K562 (cell line): ENCODE data around the gene SLC12A3. TPM values are rescaled to one million over a fixed set of nuclear protein-coding genes. Genes with fewer than 3 reads are reported as not detected.

Source experiments
- ATAC-seq: fragments of 200-7000 bp; cut with Tn5 transposase; 3 replicates; pipeline ENCODE4 v1.9.1; 2020; ENCODE audit warnings: moderate library complexity
- BruUV-seq: library from RNA; stranded (reverse); fragments of 400-500 nt; replicated peaks from 2 replicates; lab custom pipeline; 2021; lab: Mats Ljungman, UMichigan
- CTCF ChIA-PET: fragments of 300-600 bp; formaldehyde crosslinking; extraction: SDS; loops from one replicate; lab custom pipeline; 2021; ENCODE audit warnings: low intra/inter-chr PET ratio; lab: Yijun Ruan, JAX
- POLR2A ChIA-PET: fragments of 300-600, 350-650 bp; sonication (Branson Sonifier 250); formaldehyde crosslinking; extraction: SDS; loops from one replicate; lab custom pipeline; 2021; ENCODE audit warnings: antibody characterized with exemption, inconsistent platforms; lab: Yijun Ruan, JAX
- DNase-seq, 4 experiments: peaks; one replicate each; pipeline versions ENCODE4 v3.0.0 to v3.0.0-alpha.2; 2011 to 2018; ENCODE audit warnings: low spot score in 3 of 4, mixed read lengths in 3 of 4; ENCODE audit errors: extremely low read depth in 1 of 4
- FAIRE-seq: peaks from 2 replicates; lab custom pipeline; 2011; peaks lifted over from hg19 to GRCh38; lab: Jason Lieb, UNC
- H2AFZ ChIP-seq: 2 replicates; pipeline ENCODE4 v1.6.0; 2011; ENCODE audit warnings: low read depth, low read length, control low read depth, inconsistent platforms
- H3K27ac ChIP-seq: fragments of 200-600 bp; 3 replicates; pipeline ENCODE4 v1.8.0; 2011; ENCODE audit warnings: low read depth, mild to moderate bottlenecking, control low read depth, inconsistent platforms, low read length, moderate library complexity, mixed read lengths; ENCODE audit errors: extremely low read depth
- H3K27me3 ChIP-seq, 2 experiments: fragments of 300-600 bp in 1 of 2; 2 replicates in 1 of 2; 3 replicates in 1 of 2; pipeline versions ENCODE4 v1.6.0 to v1.8.0; 2011; ENCODE audit warnings: inconsistent platforms in 2 of 2, low read length in 2 of 2, mild to moderate bottlenecking in 1 of 2, mixed read lengths in 1 of 2, moderate library complexity in 1 of 2; ENCODE audit not compliant: control insufficient read depth in 2 of 2, insufficient read depth in 2 of 2
- H3K36me3 ChIP-seq: fragments of 300-600 bp; 3 replicates; pipeline ENCODE4 v1.8.0; 2011; ENCODE audit warnings: mild to moderate bottlenecking, low read length, inconsistent platforms; ENCODE audit not compliant: control insufficient read depth, insufficient read depth
- H3K4me1 ChIP-seq, 2 experiments: fragments of 200-600 bp in 1 of 2; replicated peaks in 1 of 2; 2 replicates in 1 of 2; 3 replicates in 1 of 2; pipeline versions ENCODE4 v1.5.1 to v1.8.0; 2011; ENCODE audit warnings: inconsistent platforms in 2 of 2, low read length in 2 of 2, mild to moderate bottlenecking in 1 of 2, mixed read lengths in 1 of 2, moderate library complexity in 1 of 2; ENCODE audit not compliant: control insufficient read depth in 2 of 2, insufficient read depth in 2 of 2
- H3K4me2 ChIP-seq: 2 replicates; pipeline ENCODE4 v1.6.1; 2011; ENCODE audit warnings: low read length, control low read depth, inconsistent platforms, mixed read lengths; ENCODE audit not compliant: insufficient read depth
- H3K4me3 ChIP-seq: fragments of 200-600 bp; sonication (generic), shearing (Covaris generic); 2 replicates; pipeline ENCODE4 v1.5.1; 2016; ENCODE audit warnings: control low read depth, inconsistent platforms
- H3K79me2 ChIP-seq: fragments of 200-600 bp; 3 replicates; pipeline ENCODE4 v1.8.0; 2011; ENCODE audit warnings: low read length, inconsistent platforms; ENCODE audit not compliant: control insufficient read depth, insufficient read depth
- H3K9ac ChIP-seq, 2 experiments: 2 replicates each; pipeline versions ENCODE4 v1.6.0 to v1.6.1; 2011; ENCODE audit warnings: low read depth in 2 of 2, low read length in 2 of 2, control low read depth in 1 of 2, inconsistent platforms in 1 of 2, mild to moderate bottlenecking in 1 of 2, mixed read lengths in 1 of 2; ENCODE audit not compliant: insufficient read depth in 1 of 2
- H3K9me1 ChIP-seq: one replicate; pipeline ENCODE4 v1.6.0; 2011; ENCODE audit warnings: inconsistent platforms, mild to moderate bottlenecking, low read length, moderate library complexity; ENCODE audit not compliant: control insufficient read depth, insufficient read depth
- H3K9me3 ChIP-seq: replicated peaks from 2 replicates; pipeline ENCODE4 v1.5.1; 2011; ENCODE audit warnings: low read depth, low read length, inconsistent platforms; ENCODE audit not compliant: control insufficient read depth, insufficient read depth
- H4K20me1 ChIP-seq: replicated peaks from 2 replicates; pipeline ENCODE4 v1.6.1; 2011; ENCODE audit warnings: low read length, inconsistent platforms, mixed read lengths; ENCODE audit not compliant: control insufficient read depth, insufficient read depth
- AFF4 ChIP-seq: sonication (generic); formaldehyde crosslinking; IDR thresholded peaks from 2 replicates; pipeline ENCODE4 v1.8.0; 2023; ENCODE audit warnings: mild to moderate bottlenecking, missing genetic modification reagents
- CCAR2 ChIP-seq: fragments of 200-400 bp; formaldehyde crosslinking; IDR thresholded peaks from 2 replicates; pipeline ENCODE4 v1.6.1; 2017; ENCODE audit warnings: mild to moderate bottlenecking, low read depth, low read length
- KDM2B ChIP-seq: fragments of 250-450 bp; sonication (Bioruptor Pico); IDR thresholded peaks from 2 replicates; pipeline ENCODE4 v1.8.0; 2021; ENCODE audit warnings: mild to moderate bottlenecking, moderate library complexity
- SLC30A9 ChIP-seq: fragments of 250-450 bp; sonication (Bioruptor Pico); IDR thresholded peaks from 2 replicates; pipeline ENCODE4 v1.8.0; 2022; ENCODE audit warnings: mild to moderate bottlenecking, moderate library complexity
- WGBS: fragments of 100-300 bp; shearing (Covaris generic); methylation state at CpG from one replicate; pipeline ENCODE4 v1.1.6; 2016; ENCODE audit warnings: low coverage, mixed read lengths; ENCODE audit not compliant: insufficient coverage; ENCODE audit errors: missing lambda C conversion rate; 5-methylcytosine and 5-hydroxymethylcytosine counted together
- in situ Hi-C: fragments of 300-500 bp; cut with MboI; formaldehyde crosslinking; loops from 4 replicates; pipeline ENCODE4 v1.15.0; 2018; ENCODE audit warnings: inconsistent platforms, mixed read lengths
- intact Hi-C: fragments of 100-400 bp; cut with micrococcal nuclease; formaldehyde crosslinking; loops from 2 replicates; pipeline ENCODE4 v1.14.2; 2022
- polyA plus RNA-seq, 8 experiments: library from polyadenylated mRNA; depleted of rRNA in 4 of 8; stranded (reverse) in 5 of 8; unstranded in 3 of 8; fragments of >200 nt; fragmentation: Nextera tagmentation in 2 of 8; fragmentation: Illumina TruSeq in 1 of 8; extraction: Ambion mirVana in 2 of 8; extraction: Trizol in 1 of 8; gene quantifications; 2 replicates each; pipeline versions ENCODE4 v1.2.1 to v1.2.3, GENCODE V29; 2011 to 2014; ENCODE audit warnings: inconsistent platforms in 1 of 8, missing spikeins in 1 of 8
- total RNA-seq, 7 experiments: library from RNA; depleted of rRNA in 6 of 7; stranded (reverse); fragments of >200 nt in 6 of 7; fragmentation: Illumina TruSeq in 2 of 7; extraction: Trizol in 2 of 7; gene quantifications; 2 replicates each; pipeline versions ENCODE4 v1.2.1 to v1.2.3, GENCODE V29; 2011 to 2021; ENCODE audit warnings: low replicate concordance in 1 of 7

The SLC12A3 gene
- total and polyA plus RNA-seq, 9 of the 15 experiments (the other 6 are each of a cell fraction or from before 2014, with no cell fraction given): not detected

GRCh38 chr16:56953006-56953405 lies 88.0 kb downstream of the SLC12A3 start:
- no peak overlapping the region for H3K4me3 ChIP-seq
- peaks cover 4 to 7% of the 10 kb centered on the region in 2 experiments; a peak in 4 of 5 replicates for H3K27me3 ChIP-seq
- no peaks in the 10 kb centered on the region for H3K4me1 ChIP-seq
- no peak for DNase-seq
- FAIRE-seq: no peak
- 0 out of 2 replicates have a peak, but pooled peaks cover 1% of the 10 kb centered on the region for H3K9me3 ChIP-seq
- H3K79me2 ChIP-seq: no peaks in the 10 kb centered on the region
- intact Hi-C loops: no loop called here
- H3K9me1 ChIP-seq: no peaks in the 10 kb centered on the region
- no peak overlapping the region for H3K27ac ChIP-seq
- TF ChIP-seq SLC30A9 (CRISPR knock-in tag): no peak
- no peak for TF ChIP-seq AFF4 (CRISPR knock-in tag)
- TF ChIP-seq KDM2B: no peak
- TF ChIP-seq CCAR2: no peak
- TF ChIP-seq, all 486 proteins: peak for 0
- 27% methylated on average over 6 of the region's 6 CpGs for WGBS
- no peak for ATAC-seq
- Histone ChIP-seq H3K4me2 (no peak overlapping the region), H3K9ac (no peak overlapping the region), H3K36me3 (no peaks in the 10 kb centered on the region), H4K20me1 (no peaks in the 10 kb centered on the region), H2AFZ (no peak overlapping the region)
- in situ Hi-C loops: loop anchor here (5.0 kb wide), 1 partner anchor 86 kb away; the partner anchor contains the start of gene SLC12A3
- ChIA-PET POLR2A (interaction anchor here (0.5 to 2.6 kb wide), 3 partner anchors 11 to 1287 kb away, joined by 3 to 10 read pairs (median 8); no protein-coding TSS in a partner anchor), CTCF (no interaction called here)
- BruUV-seq: no TSS peak
